ENCODE measurements around the gene AHNAK2.
"Not testable (repeated sequence)": the region's sequence is repeated elsewhere in the genome, so short reads cannot be mapped to it uniquely, and the experiment has no call there.

The AHNAK2 gene

DNA sequence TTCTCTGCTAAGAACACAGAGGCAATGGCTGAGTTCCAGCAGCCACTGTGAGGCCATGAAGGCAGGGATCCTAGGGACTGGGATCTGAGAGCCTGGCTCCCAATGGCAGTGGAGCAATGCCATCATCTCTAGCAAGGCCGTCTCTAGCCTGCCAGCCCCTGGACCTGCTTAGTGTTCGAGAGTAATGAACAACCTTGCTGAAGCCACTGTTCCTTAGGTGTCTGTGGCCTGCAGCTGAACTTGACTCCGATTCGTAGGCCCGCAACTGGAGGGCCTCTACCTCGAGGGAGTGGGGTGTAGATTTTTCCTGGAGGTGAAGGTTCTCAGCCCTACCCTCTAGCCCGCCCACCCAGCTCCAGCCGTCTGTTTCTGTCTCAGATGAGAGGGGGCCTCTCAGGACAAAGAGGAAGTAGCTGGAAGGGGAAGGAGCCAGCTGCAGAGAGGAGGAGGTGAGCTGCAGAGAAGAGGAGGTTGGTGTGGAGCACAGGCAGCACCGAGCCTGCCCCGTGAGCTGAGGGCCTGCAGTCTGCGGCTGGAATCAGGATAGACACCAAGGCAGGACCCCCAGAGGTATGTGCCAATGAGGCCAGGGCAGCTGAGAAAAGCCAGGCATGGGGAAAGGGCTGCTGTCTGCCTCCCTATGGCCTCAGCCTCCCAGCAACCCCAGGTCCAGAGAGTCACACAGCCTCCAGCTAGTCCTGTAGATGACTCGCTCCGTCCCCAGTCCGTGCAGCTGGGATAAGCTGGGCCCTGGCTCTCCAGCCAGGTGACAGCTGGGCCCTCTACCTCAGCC lies 53.6 kb downstream of the AHNAK2 start, which contains the start of gene PLD4:
PLD4 (plus strand) TSS at position 459 of the 793 bp plus-strand sequence. CDS start 2,262 bp downstream, outside the sequence.
- TF ChIP-seq, protein P1, sequence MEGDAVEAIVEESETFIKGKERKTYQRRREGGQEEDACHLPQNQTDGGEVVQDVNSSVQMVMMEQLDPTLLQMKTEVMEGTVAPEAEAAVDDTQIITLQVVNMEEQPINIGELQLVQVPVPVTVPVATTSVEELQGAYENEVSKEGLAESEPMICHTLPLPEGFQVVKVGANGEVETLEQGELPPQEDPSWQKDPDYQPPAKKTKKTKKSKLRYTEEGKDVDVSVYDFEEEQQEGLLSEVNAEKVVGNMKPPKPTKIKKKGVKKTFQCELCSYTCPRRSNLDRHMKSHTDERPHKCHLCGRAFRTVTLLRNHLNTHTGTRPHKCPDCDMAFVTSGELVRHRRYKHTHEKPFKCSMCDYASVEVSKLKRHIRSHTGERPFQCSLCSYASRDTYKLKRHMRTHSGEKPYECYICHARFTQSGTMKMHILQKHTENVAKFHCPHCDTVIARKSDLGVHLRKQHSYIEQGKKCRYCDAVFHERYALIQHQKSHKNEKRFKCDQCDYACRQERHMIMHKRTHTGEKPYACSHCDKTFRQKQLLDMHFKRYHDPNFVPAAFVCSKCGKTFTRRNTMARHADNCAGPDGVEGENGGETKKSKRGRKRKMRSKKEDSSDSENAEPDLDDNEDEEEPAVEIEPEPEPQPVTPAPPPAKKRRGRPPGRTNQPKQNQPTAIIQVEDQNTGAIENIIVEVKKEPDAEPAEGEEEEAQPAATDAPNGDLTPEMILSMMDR (IDR thresholded peaks at IDR 0.05): no peak
- no peak for TF ChIP-seq ZFX (IDR thresholded peaks at IDR 0.05; ENCODE audit: borderline replicate concordance)
- H3K27ac ChIP-seq: no peak within 1 kb of the TSS

DNA sequence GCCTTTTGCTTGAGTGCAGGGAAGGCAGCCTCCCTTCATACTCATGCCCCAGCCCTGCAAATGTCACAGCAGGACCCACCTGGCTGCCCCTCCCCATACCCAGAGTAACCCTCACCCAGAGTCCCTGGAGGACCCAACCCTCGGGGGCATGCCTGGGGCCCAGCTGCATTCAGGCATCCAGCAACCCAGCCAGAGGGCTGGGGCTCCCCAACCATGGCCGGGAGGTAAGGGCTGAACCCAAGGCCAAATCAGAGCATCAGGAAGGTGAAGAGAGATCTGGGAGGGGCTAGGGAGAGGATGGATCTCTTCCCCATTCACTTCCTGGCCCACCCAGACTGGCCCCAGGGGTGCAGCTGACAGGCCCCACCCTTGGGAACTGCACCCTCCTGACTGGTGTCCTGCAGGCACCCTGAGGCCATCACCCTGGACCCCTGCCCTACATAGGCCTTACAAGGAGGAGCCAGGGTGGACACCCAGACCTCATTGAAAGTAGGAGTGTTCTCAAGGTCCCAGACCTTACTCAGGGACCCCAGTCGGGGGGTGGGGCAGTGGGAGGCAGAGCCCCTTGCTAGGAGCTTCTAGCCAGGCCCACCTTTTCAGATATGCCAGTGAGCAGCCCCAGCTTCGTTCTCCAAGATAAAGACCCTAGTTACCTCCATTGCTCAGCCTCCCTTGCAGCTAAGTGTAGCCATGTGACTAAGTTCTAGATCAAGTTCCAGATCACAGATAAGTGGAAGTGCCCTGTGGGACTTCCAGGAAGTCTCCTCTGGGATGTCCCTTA lies 54.3 kb downstream of the AHNAK2 start:
- TF ChIP-seq ZFX (IDR thresholded peaks at IDR 0.05; ENCODE audit: borderline replicate concordance): no peak
- TF ChIP-seq, protein P1 (IDR thresholded peaks at IDR 0.05): no peak
- H3K27ac ChIP-seq: no peak overlapping the region

DNA sequence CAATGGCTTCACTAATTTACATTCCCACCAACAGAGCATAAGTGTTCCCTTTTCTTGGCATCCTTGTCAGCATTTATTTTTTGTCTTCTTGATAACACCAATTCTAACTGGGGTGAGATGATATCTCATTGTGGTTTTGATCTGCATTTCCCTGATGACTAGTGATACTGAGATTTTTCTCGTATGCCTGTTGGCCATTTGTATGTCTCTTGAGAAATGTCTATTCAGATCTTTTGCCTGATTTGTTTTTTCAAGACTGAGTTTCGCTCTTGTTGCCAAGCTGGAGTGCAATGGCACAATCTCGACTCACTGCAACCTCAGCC lies 58.2 kb downstream of the AHNAK2 start:
- TF ChIP-seq, protein P1 (IDR thresholded peaks at IDR 0.05): no peak
- TF ChIP-seq ZFX (IDR thresholded peaks at IDR 0.05; ENCODE audit: borderline replicate concordance): no peak
- no peak overlapping the region for H3K27ac ChIP-seq

DNA sequence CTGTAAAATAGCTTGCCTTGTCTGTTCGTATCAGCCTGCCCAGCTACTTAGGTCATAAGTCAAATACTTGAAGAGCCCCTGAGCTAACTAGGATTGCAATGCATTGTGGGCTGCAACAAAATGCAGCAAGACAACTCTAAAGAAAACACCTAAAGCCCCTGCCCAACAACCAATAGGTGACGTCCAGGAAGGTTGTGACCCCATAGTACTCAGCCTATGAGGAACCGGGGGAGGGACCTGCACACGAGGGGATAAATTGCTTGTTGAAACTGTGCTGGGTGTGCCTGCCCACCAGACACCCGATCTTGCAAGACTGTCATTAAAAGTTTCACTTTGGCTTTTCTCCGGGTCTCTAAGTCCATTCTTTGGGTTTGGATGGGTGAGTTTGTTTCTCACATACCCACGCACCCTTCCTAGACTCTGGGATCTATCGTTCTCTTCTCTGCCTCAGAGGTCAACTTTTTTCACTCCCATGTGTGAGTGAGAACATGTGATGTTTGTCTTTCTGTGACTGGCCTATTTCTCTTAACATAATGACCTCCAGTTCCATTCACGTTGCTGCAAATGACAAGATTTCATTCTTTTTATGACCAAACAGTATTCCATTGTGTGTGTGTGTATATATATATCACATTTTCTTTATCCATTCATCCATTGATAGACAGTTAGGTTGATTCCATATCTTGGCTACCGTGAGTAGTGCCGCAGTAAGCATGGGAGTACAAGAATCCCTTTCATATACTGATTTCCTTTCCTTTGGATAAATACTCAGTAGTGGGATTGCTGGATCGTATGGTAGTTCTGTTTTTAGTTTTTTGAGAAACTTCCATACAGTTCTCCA lies 58.8 kb downstream of the AHNAK2 start:
- not testable (repeated sequence) for H3K27ac ChIP-seq

DNA sequence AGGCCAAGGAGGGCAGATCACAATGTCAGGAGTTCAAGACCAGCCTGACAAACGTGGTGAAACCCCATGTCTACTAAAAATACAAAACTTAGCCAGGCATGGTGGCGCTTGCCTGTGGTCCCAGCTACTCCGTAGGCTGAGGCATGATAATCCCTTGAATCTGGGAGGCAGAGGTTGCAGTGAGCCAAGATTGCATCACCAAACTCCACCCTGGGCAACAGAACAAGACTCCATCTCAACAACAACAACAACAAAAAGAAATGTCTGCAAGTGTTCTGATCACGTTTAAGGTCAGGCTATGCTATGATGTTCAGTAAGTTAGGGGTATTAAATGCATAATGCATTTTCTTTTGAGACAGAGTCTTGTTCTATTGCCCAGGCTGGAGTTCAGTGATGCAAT lies 60.2 kb downstream of the AHNAK2 start:
- H3K27ac ChIP-seq: no peak overlapping the region
- TF ChIP-seq, protein P1 (IDR thresholded peaks at IDR 0.05): no peak
- no peak for TF ChIP-seq ZFX (IDR thresholded peaks at IDR 0.05; ENCODE audit: borderline replicate concordance)

DNA sequence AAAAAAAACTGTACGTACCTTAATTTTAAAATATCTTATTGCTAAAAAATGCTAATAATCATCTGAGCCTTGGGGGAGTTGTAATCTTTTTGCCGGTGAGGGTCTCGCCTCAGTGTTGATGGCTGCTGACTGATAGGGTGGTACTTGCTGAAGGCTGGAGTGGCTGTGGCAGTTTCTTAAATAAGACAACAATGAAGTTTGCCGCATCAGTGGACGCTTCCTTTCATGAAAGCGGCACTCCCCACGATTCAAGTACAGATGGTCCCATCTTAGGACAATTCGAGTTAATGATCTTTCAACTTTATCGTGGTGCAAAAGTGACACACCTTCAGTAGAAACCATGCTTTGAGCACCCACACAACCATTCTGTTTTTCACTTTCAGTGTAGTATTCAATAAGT lies 61.1 kb downstream of the AHNAK2 start:
- TF ChIP-seq ZFX (IDR thresholded peaks at IDR 0.05; ENCODE audit: borderline replicate concordance): no peak
- TF ChIP-seq, protein P1 (IDR thresholded peaks at IDR 0.05): no peak
- H3K27ac ChIP-seq: no peak overlapping the region

DNA sequence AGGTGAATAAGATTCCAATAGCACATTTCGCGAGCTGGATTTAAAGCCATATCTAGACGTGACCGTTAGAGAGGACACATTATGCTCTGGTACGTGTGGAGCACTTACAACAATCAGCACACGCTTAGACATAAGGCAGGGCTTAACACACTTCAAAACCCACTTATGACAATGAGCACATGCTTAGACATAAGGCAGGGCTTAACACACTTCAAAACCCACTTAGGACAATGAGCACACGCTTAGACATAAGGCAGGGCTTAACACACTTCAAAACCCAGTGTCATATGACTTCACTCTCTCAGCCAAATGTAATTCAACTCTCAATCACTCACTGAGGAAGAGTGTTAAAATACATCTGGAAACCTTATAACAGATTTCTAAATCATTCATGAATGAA lies 64.7 kb downstream of the AHNAK2 start:
- H3K27ac ChIP-seq: no peak overlapping the region
- TF ChIP-seq, protein P1 (IDR thresholded peaks at IDR 0.05): no peak
- TF ChIP-seq ZFX (IDR thresholded peaks at IDR 0.05; ENCODE audit: borderline replicate concordance): no peak

Measured in 22Rv1 (cell line).